DMS 273 (cell line): Measurements from ENCODE around the gene TENT5C.

Source experiments
- DNase-seq: peaks from one replicate; lab custom pipeline; 2025; ENCODE audit not compliant: unreplicated experiment; lab: John Stamatoyannopoulos, UW

TENT5C gene

DNA sequence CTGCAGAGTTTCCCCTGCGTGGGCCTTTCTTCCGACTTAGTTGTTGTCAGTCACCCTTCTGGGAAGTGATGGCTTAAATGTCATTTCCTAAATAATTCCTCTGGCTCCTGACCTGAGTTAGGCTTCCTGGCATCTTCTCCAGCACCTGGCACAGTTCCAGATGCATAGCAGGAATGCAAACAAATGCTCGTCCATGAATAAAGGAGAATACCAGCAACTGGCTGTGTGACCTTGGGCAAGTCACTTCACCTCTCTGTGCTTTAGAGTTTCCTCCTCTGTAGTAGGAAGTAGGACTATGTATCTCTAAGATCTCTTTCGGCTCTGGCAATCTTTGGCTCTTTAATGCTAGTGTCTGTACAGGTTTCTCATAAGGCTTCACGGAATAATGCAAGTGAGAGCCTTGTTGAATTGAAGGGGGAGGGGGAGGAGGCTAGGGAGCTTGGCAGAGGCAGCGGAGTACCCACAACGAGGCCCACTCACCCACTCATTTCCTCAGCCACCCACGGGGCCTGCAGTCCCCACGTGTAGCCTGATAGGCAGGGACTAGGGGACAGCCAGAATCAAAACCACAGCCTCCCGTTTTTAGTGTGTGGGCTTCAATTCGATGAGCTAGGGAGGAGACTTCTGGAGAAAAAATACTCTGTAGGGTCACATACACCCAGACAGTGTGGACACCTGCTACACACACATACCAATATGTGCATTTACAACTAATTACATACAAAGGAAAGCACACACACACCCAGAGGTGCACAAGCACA, 48.1 kb downstream of the TENT5C start:
- DNase-seq, result no peak

DNA sequence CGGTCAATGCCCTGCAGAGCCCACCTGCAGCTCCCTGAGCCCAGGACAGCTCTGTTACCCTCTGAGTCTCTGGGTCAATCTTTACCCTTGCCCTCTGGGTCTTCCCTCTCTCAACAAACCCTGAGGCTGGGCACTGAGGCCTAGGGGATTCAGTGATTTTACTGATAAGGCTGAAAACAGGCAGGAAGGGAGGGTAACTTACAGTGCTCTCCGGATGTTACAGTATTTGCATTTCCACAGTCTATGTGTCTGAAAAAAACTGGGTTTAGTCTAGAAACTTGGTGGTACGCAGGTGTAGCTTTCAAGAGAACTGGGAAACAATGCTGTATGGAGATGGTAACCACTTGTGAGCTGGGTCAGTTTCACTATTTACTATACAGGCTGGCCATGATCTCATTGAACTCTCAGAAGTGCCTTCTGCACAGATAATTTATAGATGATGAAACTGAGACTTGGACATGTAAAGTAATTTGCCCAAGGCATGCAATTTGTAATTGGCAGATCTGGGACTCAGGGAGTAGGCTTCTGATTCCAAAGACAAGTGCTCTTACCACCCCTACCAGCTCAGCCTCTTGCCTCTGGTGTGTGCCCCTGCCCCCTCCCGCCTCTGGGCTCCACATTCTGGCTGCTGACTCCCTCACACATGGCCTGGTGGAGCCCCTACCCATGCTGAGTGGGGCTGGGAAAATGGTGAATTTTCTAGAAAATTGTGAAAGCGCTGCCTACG, 48.8 kb downstream of the TENT5C start:
- DNase-seq, result no peak

DNA sequence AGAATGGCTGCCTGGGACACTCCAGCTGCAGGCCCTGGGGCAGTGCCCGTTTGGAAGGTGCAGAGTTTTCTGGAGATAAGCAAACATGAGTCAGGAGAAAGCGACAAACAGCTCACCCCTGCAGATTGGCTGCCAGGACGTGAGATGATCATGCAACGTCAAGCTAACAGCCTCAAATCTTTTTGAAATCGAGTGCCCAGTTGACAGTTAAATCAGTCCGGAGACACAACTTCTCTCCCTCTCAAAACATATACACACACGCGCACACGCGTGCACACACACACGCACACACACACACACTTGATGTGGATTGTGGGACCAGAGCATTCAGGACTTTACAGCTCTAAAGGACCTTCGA, 49.4 kb downstream of the TENT5C start:
- DNase-seq, result no peak

DNA sequence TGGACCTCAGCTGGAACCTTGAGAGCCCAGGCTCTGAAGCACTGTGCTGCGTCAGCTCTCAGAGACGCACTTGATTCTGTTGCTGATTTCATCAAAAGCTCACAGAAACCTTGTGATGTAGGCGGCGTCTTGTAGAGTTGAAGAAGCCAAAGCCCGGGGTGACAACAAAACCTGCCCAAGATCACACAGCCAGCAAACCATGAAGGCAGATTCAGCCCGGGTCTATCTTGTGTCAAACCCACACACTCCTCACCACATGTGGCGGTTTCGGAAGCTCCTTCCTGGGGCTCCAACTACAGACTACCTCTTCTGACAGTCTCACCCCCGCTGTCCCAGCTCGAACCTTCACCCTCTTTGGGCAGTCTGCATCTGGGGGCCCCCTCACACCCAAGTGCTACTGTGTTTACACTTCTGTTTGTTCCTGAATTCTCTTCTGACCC, 50.4 kb downstream of the TENT5C start:
- no peak for DNase-seq

DNA sequence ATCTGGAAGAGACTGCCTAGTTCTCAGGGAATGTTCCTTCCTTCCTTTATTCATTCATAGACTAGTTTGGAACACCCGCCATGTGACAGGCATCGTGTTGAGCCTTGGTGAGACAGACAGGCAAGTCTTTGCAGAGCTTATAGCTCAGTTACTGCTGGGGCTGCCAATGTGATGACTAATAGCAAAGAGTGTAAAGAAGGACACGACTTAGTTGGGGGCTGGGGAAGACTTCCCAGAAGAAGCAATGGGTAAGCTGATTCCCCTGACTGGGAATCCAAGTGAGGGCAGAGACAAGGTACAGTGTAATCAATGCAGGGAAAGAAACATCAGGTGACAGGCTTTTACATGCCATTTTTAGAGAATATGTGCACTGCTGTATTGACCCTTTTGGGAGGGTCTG, 51.2 kb downstream of the TENT5C start:
- no peak for DNase-seq

DNA sequence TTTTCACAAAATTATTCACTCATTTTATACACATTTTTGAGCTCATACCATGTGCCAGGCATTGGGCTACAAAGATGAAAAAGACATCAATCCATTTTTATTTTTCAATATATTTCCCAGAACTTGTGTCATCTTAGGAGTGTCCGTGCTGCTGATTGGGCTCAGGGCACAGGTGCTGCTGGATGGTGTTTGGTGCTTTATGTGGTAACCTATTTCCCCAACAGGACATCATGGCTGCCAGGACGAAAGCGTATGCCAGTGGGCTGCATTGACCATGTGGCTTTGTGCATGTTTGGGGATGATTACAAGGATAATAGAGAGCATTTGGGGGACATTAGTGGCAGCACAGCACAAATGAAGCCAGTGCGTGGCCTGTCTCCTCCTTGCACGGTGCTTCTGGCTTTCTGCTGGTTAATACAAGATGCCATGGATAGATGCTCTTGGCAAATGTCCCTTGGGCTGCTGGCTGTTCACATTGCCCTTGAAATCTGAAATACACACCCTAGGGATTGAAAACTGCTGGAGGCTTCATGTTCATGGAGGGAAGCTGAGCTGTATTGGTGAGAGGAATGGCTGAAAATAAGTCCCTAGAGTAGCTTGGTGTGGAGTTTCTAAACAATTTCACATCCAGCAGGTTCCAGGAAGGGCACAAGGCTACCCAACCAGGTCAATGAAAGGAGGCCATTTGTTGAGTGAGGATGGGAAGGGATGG, 52.3 kb downstream of the TENT5C start:
- no peak for DNase-seq

DNA sequence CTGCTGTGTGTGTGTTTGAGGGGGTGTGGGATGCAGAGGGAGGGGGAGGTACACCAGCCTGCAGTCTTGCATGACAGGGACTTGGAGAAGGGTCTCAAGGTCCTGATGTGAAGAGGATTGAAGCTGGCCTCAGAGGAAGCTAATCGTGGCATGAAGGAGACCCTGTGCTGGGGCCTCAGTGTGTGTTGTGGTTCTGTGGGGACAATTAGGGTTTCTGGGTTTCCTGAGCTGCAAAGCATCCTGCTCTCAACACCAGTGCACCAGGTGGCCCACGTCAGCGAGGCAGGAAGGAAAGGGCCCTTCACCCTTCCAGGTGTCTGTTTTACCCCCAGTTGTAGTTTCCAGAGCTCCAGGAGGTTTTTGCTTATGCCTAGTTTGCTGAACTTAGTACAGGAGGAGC, 52.8 kb downstream of the TENT5C start:
- no peak for DNase-seq

DNA sequence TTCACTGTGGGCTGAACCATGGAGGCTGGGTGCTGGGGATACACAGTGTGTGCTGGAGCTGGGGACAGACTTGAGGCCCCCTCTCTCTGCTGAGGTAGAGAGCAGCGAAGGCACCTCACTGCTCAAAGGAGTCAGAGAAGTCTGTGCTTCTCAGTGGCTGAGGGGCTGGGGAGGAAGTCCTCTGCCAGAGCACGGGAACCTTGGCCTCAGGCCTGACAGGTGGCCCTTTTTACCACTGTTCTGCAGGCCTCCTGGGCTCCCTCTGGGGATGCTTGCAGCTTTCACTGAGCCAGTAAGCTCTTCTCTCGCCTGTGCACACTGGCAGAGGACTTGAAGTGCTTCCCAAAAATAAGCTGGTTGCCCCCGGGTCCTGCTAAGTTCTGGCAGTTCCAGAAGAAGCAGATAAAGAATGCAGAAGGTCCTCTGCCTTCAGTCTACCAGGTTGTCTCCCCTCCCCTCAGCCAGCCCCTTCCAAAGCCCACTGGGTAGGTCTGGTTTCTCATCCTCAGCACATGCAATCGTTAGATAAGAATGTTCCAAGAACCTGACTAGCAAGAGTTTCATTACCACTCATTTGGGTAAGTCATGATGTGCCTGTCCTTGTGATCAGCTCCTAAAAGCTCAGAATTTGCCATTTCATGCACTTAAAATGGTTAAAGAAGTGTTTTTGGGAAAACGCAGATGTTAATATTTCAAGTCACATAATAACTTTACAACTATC, 53.9 kb downstream of the TENT5C start:
- no peak for DNase-seq

DNA sequence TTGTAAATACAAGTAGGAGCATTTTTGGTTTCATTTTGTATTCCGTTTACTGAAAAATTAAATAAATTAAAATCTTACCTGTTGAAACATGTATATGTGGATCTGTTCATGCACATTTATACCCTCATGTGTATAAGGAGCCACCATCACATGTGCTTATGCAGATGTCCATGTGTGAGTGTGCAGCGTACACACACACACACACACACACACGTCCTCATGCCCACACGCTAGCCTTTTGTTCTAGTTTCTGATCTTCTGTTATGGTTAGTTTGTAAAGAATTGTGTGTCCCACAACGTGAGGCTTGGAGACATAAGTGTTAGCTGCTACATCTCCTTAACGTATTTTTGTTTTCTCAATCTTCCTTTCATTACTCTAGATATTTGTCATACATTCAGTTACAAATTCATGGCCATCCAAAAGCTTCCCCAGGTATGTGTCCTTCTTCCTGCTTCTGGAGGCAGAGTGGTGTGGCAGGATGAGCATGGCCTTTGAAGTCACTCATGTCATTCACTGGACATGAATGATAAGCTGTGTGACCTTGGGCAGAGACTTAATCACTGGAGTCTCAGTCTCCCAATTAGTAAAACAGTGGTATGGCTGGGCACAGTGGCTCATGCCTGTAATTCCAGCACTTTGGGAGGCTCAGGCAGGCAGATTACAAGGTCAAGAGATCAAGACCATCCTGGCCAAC, 54.6 kb downstream of the TENT5C start:
- DNase-seq, result no peak

DNA sequence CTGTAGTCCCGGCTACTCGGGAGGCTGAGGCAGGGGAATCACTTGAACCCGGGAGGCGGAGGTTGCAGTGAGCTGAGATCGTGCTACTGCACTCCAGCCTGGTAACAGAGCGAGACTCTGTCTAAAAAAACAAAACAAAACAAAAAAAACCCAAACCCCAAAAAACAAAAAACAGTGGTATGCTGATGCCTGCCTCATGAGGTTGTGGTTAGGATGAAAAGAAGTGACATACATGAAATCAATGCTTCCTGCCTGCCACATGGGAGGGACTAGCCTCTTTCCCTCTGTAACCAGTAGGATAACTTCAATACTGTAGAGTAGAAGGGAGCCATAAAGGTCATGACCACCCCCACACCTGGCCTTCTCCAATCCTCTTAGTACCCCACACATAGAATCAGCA, 55.2 kb downstream of the TENT5C start:
- DNase-seq, result no peak

DNA sequence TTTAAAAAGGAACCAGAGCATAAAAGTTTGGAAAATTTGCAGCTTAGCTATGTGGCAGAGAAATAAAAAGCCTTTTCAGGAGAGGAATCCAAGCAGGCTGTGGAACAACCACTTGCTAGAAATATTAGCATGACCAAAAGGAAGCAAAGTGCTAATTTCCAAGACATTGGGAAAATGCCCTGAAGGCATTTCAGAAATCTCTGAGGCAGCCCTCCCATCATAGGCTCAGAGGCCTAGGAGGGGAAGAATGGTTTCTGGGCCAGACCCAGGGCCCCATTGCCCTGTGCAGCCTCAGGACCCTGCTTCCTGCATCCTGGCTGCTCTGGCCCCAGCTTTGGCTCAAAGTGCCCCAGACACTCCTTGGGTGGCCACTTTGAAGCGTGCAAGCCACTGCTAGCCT, 56.8 kb downstream of the TENT5C start:
- no peak for DNase-seq

DNA sequence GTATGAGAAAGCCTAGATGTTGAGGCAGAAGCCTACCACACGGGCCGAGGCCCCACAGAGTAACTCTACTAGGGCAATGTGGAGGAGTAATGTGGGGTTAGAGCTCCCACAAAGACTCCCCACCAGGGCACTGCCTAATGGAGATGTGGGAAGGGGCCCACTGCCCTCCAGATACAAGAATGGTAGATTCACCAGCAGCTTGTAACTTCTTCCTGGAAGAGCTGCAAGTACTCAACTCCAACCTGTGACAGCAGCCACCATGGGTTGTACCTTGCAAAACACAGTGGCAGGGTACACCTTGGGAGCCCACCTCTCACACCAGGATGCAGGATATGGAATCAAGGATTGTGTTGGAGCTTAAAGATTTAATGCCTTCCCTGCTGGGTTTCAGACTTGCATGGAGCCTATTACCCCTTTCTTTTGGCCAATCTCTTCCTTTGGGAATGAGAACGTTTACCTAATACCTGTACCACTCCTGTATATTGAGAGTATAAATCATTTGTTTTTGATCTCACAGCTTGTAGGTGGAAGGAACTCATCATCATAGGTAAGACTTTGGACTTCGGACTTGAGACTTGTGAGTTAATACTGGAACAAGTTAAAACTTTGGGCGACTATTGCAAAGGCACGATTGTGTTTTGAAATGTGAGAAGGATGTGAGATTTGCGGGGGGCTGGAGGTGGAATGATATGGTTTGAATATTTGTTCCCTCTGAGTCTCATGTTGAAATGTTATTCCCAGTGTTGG, 57.5 kb downstream of the TENT5C start:
- DNase-seq, result no peak

DNA sequence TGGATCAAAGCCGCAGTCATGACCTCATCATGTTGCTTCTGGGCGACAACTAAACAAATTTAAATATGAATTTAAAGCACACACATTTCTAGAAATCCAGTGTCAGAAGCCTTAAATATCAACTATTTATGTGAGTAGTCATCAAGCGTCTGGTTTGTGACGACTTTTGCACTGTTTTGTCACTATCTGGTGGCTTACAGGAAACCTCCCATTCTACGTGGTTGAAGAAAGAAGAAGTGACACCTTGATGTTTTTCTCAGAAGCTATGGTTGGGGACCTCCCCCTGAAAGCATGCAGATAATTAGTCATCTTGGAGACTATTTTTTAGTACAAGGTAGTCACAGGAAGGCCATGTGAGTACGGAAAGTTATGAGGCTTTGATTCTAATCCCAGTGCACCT, 58.5 kb downstream of the TENT5C start:
- DNase-seq, result no peak

DNA sequence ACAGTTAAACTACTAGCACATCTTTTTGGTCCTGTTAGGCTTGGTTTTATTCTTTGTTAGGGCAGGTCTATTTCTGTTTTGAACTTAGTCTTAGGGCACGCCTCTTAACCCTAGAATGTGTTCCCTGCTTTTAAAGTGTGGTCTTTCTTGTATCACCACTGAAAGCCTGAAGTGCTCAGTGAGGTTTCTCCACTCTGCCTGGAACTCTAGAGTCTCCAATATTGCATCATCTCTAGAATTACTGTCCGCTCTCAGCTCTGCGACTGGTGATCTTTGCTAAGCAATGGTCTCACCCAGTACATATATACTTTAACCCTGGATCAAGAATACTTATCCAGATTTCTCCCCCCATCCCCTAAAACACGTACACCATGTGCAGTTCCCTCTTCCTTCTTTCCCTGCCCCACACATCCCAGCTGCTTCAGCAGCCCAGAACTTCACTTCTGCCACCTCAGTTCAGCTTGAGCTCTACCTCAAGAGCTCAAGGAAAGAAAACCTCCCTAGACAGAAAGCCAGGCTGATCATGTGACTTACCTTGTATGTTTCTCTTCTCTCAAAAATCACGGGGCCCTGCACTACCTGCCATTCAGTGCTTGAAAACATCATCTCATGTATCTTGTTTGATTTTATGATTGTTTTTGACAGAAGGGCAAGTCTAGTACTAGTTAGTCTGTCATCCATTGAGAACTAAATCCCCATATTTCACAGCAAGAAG, 59.9 kb downstream of the TENT5C start:
- no peak for DNase-seq

DNA sequence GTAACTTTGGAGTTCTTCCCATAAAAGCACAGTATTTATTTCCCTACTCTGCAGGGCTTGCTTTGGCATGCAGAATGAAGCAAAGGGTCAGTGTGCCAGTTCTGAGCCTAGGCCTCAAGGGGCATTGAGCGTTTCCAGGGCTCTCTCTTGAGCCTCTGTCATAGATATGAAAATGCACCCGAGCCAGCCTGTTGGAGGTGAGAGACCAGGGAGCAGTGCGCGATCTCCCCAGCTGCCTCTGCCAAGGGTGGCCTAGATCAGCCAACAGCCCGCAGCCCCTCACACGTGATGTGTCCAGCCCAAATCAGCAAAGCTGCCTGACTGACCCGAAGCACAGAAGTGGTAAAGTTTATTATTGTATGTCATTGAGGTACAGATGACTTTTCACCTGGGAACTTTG, 63.7 kb downstream of the TENT5C start:
- DNase-seq, result no peak

DNA sequence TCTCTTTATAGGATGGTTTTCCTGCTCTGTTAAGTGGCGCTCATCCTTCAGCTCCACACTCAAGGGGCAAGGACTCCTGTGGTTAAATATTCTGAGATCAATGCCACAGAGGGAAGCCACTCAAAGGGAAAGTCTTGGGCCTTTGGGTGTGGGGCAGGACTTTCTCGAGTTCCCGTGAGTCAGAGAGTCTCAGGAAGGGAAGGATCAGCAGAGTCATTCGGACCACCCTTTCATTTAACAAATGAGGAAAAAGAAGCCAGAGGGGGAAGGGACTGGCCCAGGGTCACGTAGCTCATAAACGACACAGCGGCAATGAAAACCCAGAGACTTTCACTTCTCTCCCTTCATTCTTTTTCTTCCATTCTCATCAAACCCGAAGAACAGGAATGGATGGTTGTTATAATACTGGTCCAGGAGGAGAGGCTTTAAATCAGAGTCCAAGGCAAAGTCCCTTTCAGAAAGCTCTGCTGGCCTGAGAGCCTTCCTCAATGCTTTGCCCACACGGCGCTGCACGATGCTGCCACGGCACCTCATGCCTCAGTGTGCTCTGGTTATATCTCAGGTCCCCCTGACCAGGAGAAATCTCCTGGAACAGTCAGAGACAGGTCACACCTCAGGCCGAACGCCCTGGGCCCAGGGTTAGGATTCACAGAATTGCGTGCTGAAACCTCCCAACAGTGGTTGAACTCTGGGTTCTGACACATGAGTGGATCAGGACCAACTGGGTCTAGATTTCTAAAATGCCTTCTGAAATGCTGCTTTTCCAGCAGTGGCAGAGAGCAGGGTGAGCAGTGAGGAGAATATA, 65.3 kb downstream of the TENT5C start:
- DNase-seq, result no peak

DNA sequence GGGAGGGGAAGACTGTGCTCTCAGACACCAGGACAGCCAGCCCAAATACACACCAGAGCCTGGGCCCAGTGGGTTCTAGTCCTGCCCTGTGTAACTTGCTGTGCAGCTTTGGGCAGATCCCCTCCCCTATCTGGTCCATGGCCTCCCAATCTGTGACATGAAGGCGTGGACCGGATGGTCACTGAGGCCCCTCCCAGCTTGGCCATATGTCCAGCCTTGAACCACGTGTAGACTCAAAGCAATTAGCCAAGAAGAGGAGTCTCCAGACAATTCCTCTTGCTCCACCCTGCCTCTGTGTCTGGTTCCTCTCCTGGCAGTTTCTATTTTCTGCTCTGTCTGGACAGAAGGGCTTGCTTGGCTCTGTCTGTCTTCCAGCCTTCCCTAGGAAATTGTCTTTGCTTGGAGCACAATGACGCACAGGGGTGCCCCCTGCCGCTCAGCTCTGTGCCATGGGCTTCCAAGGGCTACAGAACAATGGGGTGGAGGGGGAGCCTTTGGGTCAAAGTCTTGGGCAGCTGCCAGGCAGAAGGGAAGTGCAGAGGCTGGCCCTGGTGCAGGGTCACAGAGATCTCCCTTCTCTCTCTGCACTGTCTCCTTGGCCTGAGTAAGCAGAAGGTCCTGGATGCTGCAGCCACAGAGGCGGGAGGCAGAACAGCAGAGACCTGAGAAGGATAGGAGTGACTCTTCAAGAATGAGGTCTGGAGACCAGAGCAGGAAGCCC, 66.1 kb downstream of the TENT5C start:
- DNase-seq, result no peak

DNA sequence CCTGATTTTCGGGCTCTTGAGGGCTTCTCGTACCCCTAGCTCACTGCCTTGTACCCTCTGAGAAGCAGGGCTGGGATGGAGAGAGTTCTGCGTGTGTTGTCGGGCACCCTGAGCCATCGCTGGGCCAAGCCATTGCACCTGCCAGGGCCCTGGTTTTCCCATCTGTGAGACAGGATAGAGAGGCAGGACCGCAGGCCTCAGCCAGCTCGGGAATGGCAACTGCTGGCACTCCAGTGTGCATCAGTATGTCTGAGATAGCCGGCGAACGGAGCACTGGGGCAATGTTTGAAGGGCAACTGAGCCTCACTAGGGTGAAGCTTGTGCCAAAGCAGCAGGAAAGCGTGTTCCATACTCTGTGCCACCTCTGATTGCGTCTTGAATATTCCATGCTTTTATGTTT, 66.9 kb downstream of the TENT5C start:
- no peak for DNase-seq
